Endothelial cell of umbilical vein (primary cell): ENCODE measurements around the gene ATP5PB. TPM values are rescaled to one million over a fixed set of nuclear protein-coding genes. Genes with fewer than 3 reads are reported as not detected.

Source experiments
- BruUV-seq: library from RNA; stranded (reverse); fragments of 400-500 nt; replicated peaks from 2 replicates; lab custom pipeline; 2021; lab: Mats Ljungman, UMichigan
- CTCF ChIA-PET: fragments of 300-600, 350-600 bp; sonication (Branson Sonifier 250); formaldehyde crosslinking; loops from one replicate; lab custom pipeline; 2021; ENCODE audit warnings: antibody characterized with exemption, inconsistent platforms; lab: Charles Lee
- POLR2A ChIA-PET: fragments of 300-600, 350-600 bp; sonication (Branson Sonifier 250); formaldehyde crosslinking; loops from one replicate; lab custom pipeline; 2021; ENCODE audit warnings: antibody characterized with exemption, inconsistent platforms; lab: Charles Lee
- DNase-seq: peaks from one replicate; pipeline ENCODE4 v3.0.0-alpha.2; 2011; ENCODE audit warnings: low read depth, low spot score
- FAIRE-seq: peaks from 2 replicates; lab custom pipeline; 2011; peaks lifted over from hg19 to GRCh38; lab: Jason Lieb, UNC
- H2AFZ ChIP-seq: 2 replicates; pipeline ENCODE4 v1.6.0; 2012; ENCODE audit warnings: low read depth, low read length, control low read depth, inconsistent platforms
- H3K27ac ChIP-seq: 2 replicates; pipeline ENCODE4 v1.5.1; 2011; ENCODE audit warnings: low read depth, mild to moderate bottlenecking, control low read depth, low read length, moderate library complexity; ENCODE audit not compliant: insufficient read depth
- H3K27me3 ChIP-seq, 2 experiments: 2 replicates each; pipeline versions ENCODE4 v1.6.0 to v1.6.1; 2011; ENCODE audit warnings: low read length in 2 of 2, mixed read lengths in 1 of 2; ENCODE audit not compliant: control insufficient read depth in 2 of 2, insufficient read depth in 2 of 2
- H3K36me3 ChIP-seq, 2 experiments: 2 replicates in 1 of 2; 3 replicates in 1 of 2; pipeline ENCODE4 v1.5.1; 2011; ENCODE audit warnings: low read length in 2 of 2, mild to moderate bottlenecking in 1 of 2, moderate library complexity in 1 of 2; ENCODE audit not compliant: control insufficient read depth in 2 of 2, insufficient read depth in 2 of 2; ENCODE audit errors: extremely low read depth in 1 of 2
- H3K4me1 ChIP-seq: 3 replicates; pipeline ENCODE4 v1.5.1; 2011; ENCODE audit warnings: mild to moderate bottlenecking, low read length; ENCODE audit not compliant: control insufficient read depth, insufficient read depth; ENCODE audit errors: extremely low read depth
- H3K4me2 ChIP-seq: 2 replicates; pipeline ENCODE4 v1.6.1; 2011; ENCODE audit warnings: low read length, control low read depth, mixed read lengths; ENCODE audit not compliant: insufficient read depth
- H3K4me3 ChIP-seq, 3 experiments: fragments of 200-600 bp in 1 of 3; sonication (generic), shearing (Covaris generic) in 1 of 3; replicated peaks in 1 of 3; 2 replicates each; pipeline ENCODE4 v1.5.1; 2011 to 2016; ENCODE audit warnings: control low read depth in 3 of 3, low read length in 3 of 3, mild to moderate bottlenecking in 2 of 3, inconsistent platforms in 1 of 3, low read depth in 1 of 3, moderate library complexity in 1 of 3; ENCODE audit not compliant: insufficient read depth in 1 of 3
- H3K79me2 ChIP-seq: 2 replicates; pipeline ENCODE4 v1.6.0; 2012; ENCODE audit warnings: low read length, inconsistent platforms; ENCODE audit not compliant: control insufficient read depth, insufficient read depth
- H3K9ac ChIP-seq: replicated peaks from 2 replicates; pipeline ENCODE3; 2011; ENCODE audit warnings: low read length, control low read depth; ENCODE audit not compliant: insufficient read depth; ENCODE audit errors: extremely low read depth
- H3K9me1 ChIP-seq: replicated peaks from 3 replicates; pipeline ENCODE4 v1.6.0; 2011; ENCODE audit warnings: mild to moderate bottlenecking, low read length; ENCODE audit not compliant: control insufficient read depth, insufficient read depth; ENCODE audit errors: extremely low read depth
- H3K9me3 ChIP-seq: replicated peaks from 2 replicates; pipeline ENCODE4 v1.5.1; 2012; ENCODE audit warnings: low read length, inconsistent platforms; ENCODE audit not compliant: control insufficient read depth, insufficient read depth
- H4K20me1 ChIP-seq: replicated peaks from 2 replicates; pipeline ENCODE3; 2011; ENCODE audit warnings: mild to moderate bottlenecking, low read length; ENCODE audit not compliant: control insufficient read depth, insufficient read depth; ENCODE audit errors: extremely low read depth
- EZH2 ChIP-seq: IDR thresholded peaks from 2 replicates; pipeline ENCODE4 v1.6.1; 2012; ENCODE audit warnings: borderline replicate concordance, low read depth, mild to moderate bottlenecking, moderate library complexity, low read length, inconsistent platforms; ENCODE audit not compliant: severe bottlenecking
- FOS ChIP-seq: IDR thresholded peaks from 2 replicates; pipeline ENCODE4 v1.6.1; 2011; ENCODE audit warnings: mild to moderate bottlenecking, low read length, moderate library complexity, borderline replicate concordance; ENCODE audit not compliant: insufficient read depth
- GATA2 ChIP-seq: IDR thresholded peaks from 2 replicates; pipeline ENCODE4 v1.7.0; 2011; ENCODE audit warnings: low read depth, mild to moderate bottlenecking, moderate library complexity, mixed read lengths, low read length; ENCODE audit not compliant: insufficient read length, insufficient read depth
- JUN ChIP-seq: IDR thresholded peaks from 2 replicates; pipeline ENCODE4 v1.6.1; 2011; ENCODE audit warnings: borderline replicate concordance, low read depth; ENCODE audit not compliant: insufficient read length, insufficient read depth
- MYC ChIP-seq: IDR thresholded peaks from one replicate; pipeline ENCODE4 v1.6.1; 2011; ENCODE audit warnings: mild to moderate bottlenecking, low read depth, low read length
- POLR2A ChIP-seq: IDR thresholded peaks from 2 replicates; pipeline ENCODE4 v1.6.1; 2012; ENCODE audit warnings: low read depth, mild to moderate bottlenecking, control low read depth, low read length
- POLR2AphosphoS5 ChIP-seq: IDR thresholded peaks from 2 replicates; pipeline ENCODE4 v1.6.1; 2012; ENCODE audit warnings: low read depth, mild to moderate bottlenecking, control low read depth, low read length, moderate library complexity; ENCODE audit not compliant: insufficient read depth
- dilution Hi-C: fragments of 300-500 bp; cut with MboI; formaldehyde crosslinking; loops from one replicate; pipeline ENCODE4 v1.15.0; 2019; ENCODE audit warnings: low sequenced_read_pairs; ENCODE audit not compliant: extremely low pct_ligation_motif_present
- intact Hi-C: fragments of 100-400 bp; cut with micrococcal nuclease; formaldehyde crosslinking; loops from one replicate; pipeline ENCODE4 v1.10.0; 2022
- polyA plus RNA-seq, 4 experiments: library from polyadenylated mRNA; depleted of rRNA in 3 of 4; stranded (reverse) in 3 of 4; unstranded in 1 of 4; fragments of >200 nt; gene quantifications; 2 replicates each; pipeline versions ENCODE4 v1.2.1 to v1.2.3, GENCODE V29; 2011 to 2012; ENCODE audit warnings: missing spikeins in 1 of 4
- total RNA-seq: library from RNA; stranded (reverse); gene quantifications from 2 replicates; pipeline ENCODE4 v1.2.3, GENCODE V29; 2021
- TF ChIP-seq, protein P1 (sequence below), 2 donors: IDR thresholded peaks; 1 replicate in 1 of 2; 2 replicates in 1 of 2; pipeline ENCODE4 v1.5.1; 2011; ENCODE audit warnings: low read length in 2 of 2, mild to moderate bottlenecking in 2 of 2, moderate library complexity in 2 of 2, control low read depth in 1 of 2, inconsistent platforms in 1 of 2, low read depth in 1 of 2; ENCODE audit not compliant: insufficient read depth in 1 of 2; ENCODE audit errors: extremely low read depth in 1 of 2
- TF ChIP-seq, protein P2 (sequence below): IDR thresholded peaks from 2 replicates; pipeline ENCODE4 v1.6.1; 2011; ENCODE audit not compliant: insufficient read depth, insufficient read length

ATP5PB gene
- total and polyA plus RNA-seq, 2 donors (not counting 3 experiments of a cell fraction or from before 2014, with no cell fraction given) = 231 to 244 TPM

DNA sequence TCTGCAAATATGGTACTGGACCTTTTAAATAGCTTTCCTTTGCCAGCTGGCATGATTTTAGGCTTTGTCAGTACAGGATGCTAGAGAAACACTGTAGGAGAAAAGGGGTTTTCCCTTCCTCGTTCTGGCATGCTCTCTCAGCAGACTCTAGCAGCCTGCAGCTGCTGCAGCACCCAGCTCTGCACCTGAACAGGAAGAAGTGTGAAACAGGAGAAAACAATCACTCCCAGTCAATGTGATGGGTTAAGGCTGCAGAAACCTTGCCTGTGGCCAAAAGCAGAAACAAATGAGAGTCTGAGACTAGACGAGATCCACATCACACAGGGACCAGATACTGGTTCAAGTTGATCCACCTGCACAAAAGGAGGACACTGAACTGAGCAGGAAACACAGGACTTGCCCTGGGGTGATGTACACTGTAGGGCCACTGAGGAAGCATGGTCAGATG is 42.9 kb upstream of the ATP5PB start:
- H3K27me3 ChIP-seq = peaks cover 9 to 14% of the 10 kb centered on the region in 2 experiments

More for the DNA sequence above, 42.9 kb upstream of the ATP5PB start:
- H3K9me1 ChIP-seq = no peaks in the 10 kb centered on the region
- FAIRE-seq = peak; percentile 68
- BruUV-seq = no TSS peak
- no peak overlapping the region for H2AFZ ChIP-seq
- dilution Hi-C loops = no loop called here
- H3K27ac ChIP-seq = no peak overlapping the region
- intact Hi-C loops = no loop called here
- H3K36me3 ChIP-seq = no peaks in the 10 kb centered on the region
- H3K9me3 ChIP-seq = no peaks in the 10 kb centered on the region
- H3K79me2 ChIP-seq = no peaks in the 10 kb centered on the region
- ChIA-PET CTCF (interaction anchor here (0.8 to 1.4 kb wide), 6 partner anchors 14 to 363 kb away, joined by 3 to 6 read pairs (median 4); partner anchors contain the start of gene OVGP1), POLR2A (no interaction called here)
- no peak overlapping the region for H3K4me3 ChIP-seq
- DNase-seq = peak; percentile 83
- no peak overlapping the region for H3K9ac ChIP-seq
- H3K4me2 ChIP-seq = no peak overlapping the region
- no peaks in the 10 kb centered on the region for H3K4me1 ChIP-seq
- H4K20me1 ChIP-seq = no peaks in the 10 kb centered on the region
- TF ChIP-seq EZH2 = no peak
- TF ChIP-seq FOS = no peak
- no peak for TF ChIP-seq JUN
- no peak for TF ChIP-seq POLR2A
- TF ChIP-seq, protein P1, sequence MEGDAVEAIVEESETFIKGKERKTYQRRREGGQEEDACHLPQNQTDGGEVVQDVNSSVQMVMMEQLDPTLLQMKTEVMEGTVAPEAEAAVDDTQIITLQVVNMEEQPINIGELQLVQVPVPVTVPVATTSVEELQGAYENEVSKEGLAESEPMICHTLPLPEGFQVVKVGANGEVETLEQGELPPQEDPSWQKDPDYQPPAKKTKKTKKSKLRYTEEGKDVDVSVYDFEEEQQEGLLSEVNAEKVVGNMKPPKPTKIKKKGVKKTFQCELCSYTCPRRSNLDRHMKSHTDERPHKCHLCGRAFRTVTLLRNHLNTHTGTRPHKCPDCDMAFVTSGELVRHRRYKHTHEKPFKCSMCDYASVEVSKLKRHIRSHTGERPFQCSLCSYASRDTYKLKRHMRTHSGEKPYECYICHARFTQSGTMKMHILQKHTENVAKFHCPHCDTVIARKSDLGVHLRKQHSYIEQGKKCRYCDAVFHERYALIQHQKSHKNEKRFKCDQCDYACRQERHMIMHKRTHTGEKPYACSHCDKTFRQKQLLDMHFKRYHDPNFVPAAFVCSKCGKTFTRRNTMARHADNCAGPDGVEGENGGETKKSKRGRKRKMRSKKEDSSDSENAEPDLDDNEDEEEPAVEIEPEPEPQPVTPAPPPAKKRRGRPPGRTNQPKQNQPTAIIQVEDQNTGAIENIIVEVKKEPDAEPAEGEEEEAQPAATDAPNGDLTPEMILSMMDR (IDR thresholded peaks at IDR 0.05; ENCODE audit: extremely low read depth in 1 of 2, insufficient read depth in 1 of 2, low read depth in 1 of 2, low read length in 2 of 2) = no peak
- TF ChIP-seq MYC = no peak
- TF ChIP-seq, protein P2, sequence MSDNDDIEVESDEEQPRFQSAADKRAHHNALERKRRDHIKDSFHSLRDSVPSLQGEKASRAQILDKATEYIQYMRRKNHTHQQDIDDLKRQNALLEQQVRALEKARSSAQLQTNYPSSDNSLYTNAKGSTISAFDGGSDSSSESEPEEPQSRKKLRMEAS = no peak
- TF ChIP-seq POLR2AphosphoS5 = no peak
- no peak for TF ChIP-seq GATA2
